ENCODE results near the gene EPHA10.
"Not testable (repeated sequence)": the region's sequence is repeated elsewhere in the genome, so short reads cannot be mapped to it uniquely, and the experiment has no call there.

EPHA10 gene

GRCh38 chr1:37714226-37714625 is 50.7 kb downstream of the EPHA10 start:
- no peak for DNase-seq

- DNase-seq: no peak
These were observed 56.4 kb downstream of the EPHA10 start for GRCh38 chr1:37708471-37708870.

- DNase-seq: no peak
These were observed 59.5 kb downstream of the EPHA10 start for GRCh38 chr1:37705399-37705798.

- DNase-seq: no peak
These were observed 60.0 kb downstream of the EPHA10 start for GRCh38 chr1:37704966-37705365.

- no peak for DNase-seq
These were observed 61.9 kb downstream of the EPHA10 start for GRCh38 chr1:37703061-37703460.

- no peak for DNase-seq
These were observed 63.9 kb downstream of the EPHA10 start for GRCh38 chr1:37701051-37701450.

GRCh38 chr1:37699147-37699546 is 65.8 kb downstream of the EPHA10 start:
- peak in 1 of 5 donors; percentile 23 for DNase-seq

- DNase-seq: no peak
These were observed 67.2 kb downstream of the EPHA10 start for GRCh38 chr1:37697737-37698136.

GRCh38 chr1:37697090-37697489 is 67.8 kb downstream of the EPHA10 start:
- DNase-seq: no peak

- no peak for DNase-seq
These were observed 72.1 kb downstream of the EPHA10 start for GRCh38 chr1:37692834-37693175.

- DNase-seq: peak; percentile 97 to 99 (median 98)
These were observed 72.7 kb downstream of the EPHA10 start, which contains the start of gene CDCA8 for GRCh38 chr1:37692078-37692833. CDCA8 (plus strand) TSS chr1:37692516; CDS start chr1:37692691, 175 bp downstream.

- DNase-seq: peak in 2 of 5 donors; percentile 14 to 56
These were observed 73.3 kb downstream of the EPHA10 start for GRCh38 chr1:37691497-37692077.

GRCh38 chr1:37688926-37689325 is 76.0 kb downstream of the EPHA10 start:
- no peak for DNase-seq

GRCh38 chr1:37687764-37688163 is 77.2 kb downstream of the EPHA10 start:
- not testable (repeated sequence) for DNase-seq

- no peak for DNase-seq
These were observed 79.2 kb downstream of the EPHA10 start for GRCh38 chr1:37685722-37686121.

GRCh38 chr1:37684182-37684581 is 80.7 kb downstream of the EPHA10 start:
- DNase-seq: not testable (repeated sequence)

GRCh38 chr1:37682334-37682987 is 82.5 kb downstream of the EPHA10 start:
- DNase-seq: peak; percentile 34 to 79 (median 57)

- DNase-seq: no peak
These were observed 84.0 kb downstream of the EPHA10 start for GRCh38 chr1:37680933-37681332.

- no peak for DNase-seq
These were observed 87.1 kb downstream of the EPHA10 start for GRCh38 chr1:37677808-37678207.

- DNase-seq: no peak
These were observed 87.8 kb downstream of the EPHA10 start for GRCh38 chr1:37677143-37677439.

GRCh38 chr1:37676281-37677142 is 88.4 kb downstream of the EPHA10 start:
- DNase-seq: no peak

- DNase-seq: peak; percentile 44 to 73 (median 67)
These were observed 91.0 kb downstream of the EPHA10 start for GRCh38 chr1:37673920-37674319.

Data from T-helper 1 cell (primary cell).